Dedifferentiated amniotic fluid mesenchymal stem cell (primary cell): ENCODE measurements around the gene CAPN10.

Experiments
- DNase-seq: peaks from one replicate; pipeline ENCODE4 v3.0.0-alpha.2; 2016; ENCODE audit errors: extremely low spot score

Gene CAPN10

DNA sequence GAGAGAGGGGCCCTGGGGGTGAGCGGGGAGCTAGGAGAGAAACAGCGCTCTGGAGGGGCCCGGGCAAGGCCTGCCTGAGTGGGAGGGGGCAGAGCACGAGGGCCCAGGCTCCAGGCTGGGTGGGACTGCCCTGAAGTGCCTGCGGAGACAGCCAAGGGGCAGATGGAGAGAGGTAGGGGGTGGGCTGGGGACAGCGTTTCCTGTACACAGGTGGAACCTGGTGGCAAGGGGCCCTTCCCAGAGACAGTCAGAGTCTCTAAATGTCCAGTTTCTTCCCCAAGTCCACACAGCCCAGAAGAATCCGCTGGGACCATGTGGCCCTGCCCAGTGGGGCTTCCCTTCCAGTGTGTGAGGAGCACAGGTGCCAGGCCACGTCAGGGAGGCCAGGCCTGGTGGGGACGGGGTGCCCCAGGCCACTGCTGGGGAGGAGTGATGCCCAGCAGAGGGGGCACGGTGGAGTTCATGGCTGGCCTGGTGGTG, 37.0 kb downstream of the CAPN10 start:
- no peak for DNase-seq

DNA sequence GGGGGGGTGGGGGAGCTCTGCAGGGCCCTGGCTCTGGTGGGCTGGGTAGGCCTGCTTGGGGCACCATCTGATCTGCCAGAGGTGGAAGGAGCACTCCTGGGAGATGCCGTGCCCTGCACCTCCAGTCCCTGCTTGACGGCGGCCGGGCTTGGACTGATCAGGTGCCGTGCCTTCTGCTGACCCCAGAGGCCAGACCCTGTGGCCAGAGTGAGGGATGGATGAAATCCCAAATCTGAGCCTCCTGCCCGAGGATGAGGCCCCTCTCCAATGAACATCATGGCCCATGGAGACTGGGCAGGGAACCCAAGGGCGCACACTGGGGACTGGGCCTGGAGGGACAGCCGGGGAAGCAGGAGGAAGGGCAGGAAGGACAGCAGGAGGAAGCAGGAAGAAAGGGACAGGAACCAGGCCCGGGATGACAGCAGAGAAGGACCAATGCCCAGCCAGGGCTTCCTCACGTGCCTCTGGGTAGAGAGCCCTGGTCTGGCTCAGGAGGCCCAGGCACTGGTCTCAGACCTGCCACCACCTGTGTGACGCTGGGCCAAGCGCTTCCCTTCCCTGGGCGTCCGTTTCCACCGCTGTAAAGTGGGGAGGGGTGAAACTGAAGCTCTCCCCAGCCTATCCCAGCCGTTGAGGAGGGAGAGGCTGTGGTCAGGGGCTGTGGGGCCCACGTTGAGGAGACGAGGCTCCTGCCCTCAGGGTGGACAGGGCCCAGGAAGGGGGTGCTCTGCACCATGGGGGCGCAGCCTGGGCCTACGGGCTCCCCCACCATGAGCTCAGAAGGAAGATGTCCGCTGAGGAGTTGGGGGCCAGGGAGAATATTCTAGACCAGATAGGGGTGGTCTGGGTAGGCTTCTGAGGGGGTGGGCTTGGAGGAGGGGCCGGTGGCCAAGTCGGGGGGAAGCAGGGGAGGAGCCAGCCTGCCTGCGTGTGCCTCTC, 37.7 kb downstream of the CAPN10 start:
- no peak for DNase-seq

- DNase-seq: peak; percentile 27
Measured at GRCh38 chr2:240624950-240625621, 38.6 kb downstream of the CAPN10 start, which contains the start of gene GPR35. Gene GPR35, plus strand, starts transcription at chr2:240625480. Its CDS starts 4,473 bp downstream, at chr2:240629953.

DNA sequence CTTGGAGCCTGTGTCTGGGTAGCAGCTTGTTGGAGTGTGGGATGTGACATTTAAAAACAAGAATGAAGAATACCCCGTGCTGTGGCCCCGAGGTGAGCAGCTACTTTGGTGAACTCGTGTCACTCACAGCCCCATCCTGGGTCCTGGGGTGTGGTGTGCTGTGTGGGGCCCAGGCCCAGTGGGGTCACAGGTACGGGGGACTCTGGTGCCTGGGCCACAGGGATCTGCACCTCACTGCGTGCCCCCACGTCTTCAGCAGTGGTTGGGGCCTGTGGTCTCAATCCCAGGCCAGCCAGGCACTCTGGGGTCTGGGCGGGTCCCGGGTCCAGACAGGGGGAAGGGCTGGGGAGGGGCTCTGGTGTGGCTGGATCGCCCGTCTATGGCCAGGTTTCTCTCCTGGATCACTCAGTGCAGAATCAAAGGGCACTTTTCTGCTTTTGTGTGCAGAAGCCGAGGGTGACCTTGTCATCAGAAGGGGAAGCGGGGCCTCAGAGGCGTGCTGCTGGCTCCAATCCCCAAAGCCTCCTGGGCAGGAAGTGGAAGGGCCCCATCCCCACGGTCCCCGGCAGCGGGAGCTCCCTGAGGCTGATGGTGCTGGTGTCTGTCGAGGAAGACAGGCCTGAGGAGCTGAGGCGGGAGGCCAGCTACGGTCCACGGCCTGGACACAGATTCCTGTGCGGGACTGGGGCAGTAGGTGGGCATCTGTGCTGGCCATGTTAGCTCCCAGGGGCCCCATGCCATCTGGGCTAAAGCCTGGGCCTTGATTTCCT, 40.2 kb downstream of the CAPN10 start:
- DNase-seq: no peak

DNA sequence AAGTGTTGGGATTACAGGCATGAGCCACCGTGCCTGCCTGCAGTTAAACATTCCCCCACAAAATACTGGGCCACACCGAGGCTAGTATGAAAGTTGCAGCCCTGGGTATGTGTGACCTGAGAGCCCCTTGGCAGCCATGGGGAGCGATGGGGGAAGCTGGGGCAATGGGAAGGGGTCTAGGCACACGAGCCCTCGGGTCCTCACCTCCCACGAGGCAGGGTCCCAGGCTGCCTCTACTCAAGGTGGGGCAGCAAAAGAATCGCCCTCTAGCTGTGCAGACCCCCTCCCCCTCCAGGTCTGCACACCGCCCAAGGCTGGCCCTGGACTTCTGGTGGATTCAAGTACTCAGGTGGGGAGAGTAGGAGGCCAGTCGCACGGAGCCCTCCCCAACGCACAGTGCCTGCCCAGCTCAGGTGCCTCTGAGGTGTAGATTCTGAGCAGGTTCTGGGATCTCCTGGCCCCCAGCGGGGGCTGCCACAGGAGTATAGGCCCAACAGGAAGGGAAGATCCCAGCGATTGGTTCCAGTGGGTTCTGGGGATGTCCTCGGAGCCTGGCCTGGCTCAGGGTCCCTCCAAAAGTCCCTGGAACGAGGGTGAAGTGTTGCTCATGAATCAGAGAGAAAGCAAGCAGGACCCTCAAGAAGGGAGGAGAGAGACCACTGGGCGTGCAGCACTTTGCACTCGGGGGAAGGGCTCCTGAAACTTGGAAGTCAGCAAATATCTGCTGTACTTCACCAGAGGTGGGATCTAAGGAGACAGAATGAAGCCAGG, 41.4 kb downstream of the CAPN10 start:
- no peak for DNase-seq

- DNase-seq: no peak
Measured at GRCh38 chr2:240628507-240628807, 41.9 kb downstream of the CAPN10 start.

- no peak for DNase-seq
Measured at GRCh38 chr2:240628808-240629618, 42.5 kb downstream of the CAPN10 start.

- no peak for DNase-seq
Measured at GRCh38 chr2:240629619-240629967, 43.1 kb downstream of the CAPN10 start.

- no peak for DNase-seq
Measured at GRCh38 chr2:240629968-240630770, 43.6 kb downstream of the CAPN10 start.

DNA sequence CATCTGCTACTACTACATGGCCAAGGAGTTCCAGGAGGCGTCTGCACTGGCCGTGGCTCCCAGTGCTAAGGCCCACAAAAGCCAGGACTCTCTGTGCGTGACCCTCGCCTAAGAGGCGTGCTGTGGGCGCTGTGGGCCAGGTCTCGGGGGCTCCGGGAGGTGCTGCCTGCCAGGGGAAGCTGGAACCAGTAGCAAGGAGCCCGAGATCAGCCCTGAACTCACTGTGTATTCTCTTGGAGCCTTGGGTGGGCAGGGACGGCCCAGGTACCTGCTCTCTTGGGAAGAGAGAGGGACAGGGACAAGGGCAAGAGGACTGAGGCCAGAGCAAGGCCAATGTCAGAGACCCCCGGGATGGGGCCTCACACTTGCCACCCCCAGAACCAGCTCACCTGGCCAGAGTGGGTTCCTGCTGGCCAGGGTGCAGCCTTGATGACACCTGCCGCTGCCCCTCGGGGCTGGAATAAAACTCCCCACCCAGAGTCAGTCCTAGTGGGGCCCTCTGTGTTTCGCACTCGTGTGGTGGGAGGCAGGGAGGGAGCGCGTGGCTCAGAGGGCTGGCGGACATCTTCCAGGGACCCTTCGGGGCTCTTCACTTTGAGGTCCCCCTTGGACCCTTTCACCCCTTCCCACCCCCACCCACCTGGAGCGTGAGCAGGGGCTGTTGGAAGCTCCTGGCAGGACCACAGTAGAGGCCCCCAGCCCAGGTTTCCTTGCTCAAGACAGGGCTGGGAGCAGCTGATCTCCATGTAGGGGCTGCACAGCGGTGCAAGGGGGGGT, 44.4 kb downstream of the CAPN10 start:
- no peak for DNase-seq

- no peak for DNase-seq
Measured at GRCh38 chr2:240631548-240632305, 45.2 kb downstream of the CAPN10 start.

DNA sequence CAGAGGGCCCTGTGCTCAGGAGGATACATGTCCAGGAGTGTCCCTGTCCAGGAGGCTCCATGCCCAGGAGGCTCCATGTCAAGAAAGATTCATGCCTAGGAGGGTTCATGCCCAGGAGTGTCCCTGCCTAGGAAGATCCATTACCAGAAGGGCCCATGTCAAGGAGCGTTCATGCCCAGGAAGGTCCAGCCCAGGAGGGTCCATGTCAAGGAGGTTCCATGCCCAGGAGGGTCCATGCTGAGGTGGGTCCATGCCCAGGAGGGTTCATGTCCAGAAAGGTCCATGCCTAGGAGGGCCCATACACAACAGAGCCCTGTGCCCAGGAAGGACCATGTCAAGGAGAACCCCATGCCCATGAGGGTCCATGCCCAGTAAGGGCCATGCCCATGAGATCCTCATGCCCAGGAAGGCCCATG, 45.8 kb downstream of the CAPN10 start:
- no peak for DNase-seq

DNA sequence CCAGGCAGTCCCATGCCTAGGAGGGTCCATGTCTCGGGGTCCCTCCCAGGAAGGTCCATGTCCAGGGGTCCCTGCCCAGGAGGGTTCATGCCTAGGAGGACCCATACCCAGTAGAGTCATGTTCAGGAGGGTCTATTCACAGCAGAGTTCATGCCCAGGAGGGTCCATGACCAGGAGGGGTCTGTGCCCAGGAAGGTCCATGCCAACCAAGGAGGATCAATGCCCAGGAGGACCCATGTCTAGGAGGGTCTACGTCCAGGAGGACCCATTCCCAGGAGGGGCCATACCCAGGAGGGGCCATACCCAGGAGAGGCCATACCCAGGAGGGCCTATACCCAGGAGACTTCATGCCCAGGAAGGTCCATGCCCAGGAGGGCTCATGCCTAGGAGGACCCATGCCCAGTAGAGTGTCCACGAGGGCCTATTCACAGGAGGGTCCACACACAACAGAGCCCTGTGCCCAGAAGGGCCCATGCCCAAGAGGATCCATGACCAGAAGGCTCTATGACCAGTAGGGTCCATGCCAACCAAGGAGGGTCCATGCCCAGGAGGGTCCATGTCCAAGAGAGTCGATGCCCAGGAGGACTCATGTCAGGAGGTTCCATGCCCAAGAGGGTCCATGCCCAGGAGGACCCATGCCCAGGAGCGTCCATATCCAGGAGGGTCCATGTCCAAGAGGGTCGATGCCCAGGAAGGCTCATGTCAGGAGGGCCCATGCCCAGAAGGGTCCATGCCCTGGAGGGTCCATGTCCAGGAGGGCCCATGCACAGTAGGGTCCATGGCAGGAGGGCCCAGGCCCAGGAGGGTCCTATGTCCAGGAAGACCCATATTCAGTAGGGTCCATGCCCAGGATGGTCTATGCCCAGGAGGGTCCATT, 48.8 kb downstream of the CAPN10 start:
- no peak for DNase-seq

DNA sequence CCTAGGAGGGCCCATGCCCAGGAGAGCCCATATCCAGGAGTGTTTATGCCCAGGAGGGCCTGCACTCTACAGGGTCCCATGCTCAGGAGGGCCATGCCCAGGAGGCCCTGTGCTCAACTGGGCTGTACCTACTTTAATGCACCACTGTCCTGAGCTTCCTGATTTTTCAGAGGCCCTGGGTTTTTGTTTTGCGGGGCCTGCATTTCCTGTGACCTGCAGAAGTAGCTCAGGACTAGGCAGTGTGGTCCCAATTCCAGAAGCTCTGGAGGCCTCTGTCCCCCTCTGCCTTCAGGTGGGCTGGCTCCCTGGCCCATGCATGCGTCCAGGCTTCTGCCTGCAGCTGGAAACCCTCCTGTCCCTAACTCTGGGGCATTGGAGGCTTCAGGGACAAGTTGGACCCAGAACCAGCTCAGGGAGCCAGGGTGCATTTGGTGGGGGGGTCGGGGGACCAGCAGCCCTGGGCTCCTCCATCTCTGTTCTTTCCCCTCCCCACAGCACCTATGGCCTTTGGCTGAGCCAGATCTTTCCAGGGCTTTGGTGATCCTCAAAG, 49.5 kb downstream of the CAPN10 start:
- DNase-seq: no peak

GRCh38 chr2:240636563-240637115, 50.1 kb downstream of the CAPN10 start:
- DNase-seq: no peak

DNA sequence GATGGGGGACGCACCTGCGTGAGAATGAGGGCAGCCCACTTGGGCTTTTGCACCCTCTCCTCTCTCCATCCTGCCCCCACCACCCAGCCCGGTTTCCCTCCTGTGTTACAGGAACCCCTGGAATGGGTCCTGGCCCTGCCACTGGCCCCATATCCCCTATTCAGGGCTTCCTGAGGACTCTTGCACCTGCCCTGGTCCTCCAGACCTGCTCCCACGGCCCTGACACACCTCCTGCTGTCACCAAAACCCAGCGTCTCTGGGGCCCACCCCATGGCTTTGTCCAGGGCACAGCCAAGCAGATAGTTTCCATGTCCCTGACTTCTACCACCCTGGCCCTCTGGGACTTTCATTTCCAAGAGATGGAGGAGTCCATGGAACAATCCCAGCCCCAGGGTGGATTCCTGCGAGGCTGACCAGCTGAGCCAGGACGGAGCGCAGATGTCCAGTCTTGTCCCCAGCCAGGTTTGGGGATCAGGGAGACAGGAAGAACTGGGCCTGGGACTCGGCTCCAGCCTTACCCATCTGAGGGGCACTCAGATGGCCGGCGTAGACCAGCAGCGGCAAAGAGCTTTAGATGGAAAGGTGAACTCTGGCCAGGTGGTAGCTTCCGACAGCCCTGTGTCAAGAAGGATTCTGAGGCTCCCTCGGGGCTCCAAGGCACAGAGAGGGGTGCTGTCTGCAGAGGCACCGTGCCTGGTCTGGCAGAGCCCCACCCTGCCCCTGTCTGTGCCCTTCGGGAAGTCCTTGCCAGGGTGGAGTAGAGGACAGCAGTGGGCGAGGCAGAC, 50.8 kb downstream of the CAPN10 start:
- DNase-seq: no peak
